IMR-90 (cell line): ENCODE measurements around the gene BRME1. TPM values are rescaled to one million over a fixed set of nuclear protein-coding genes. Genes with fewer than 3 reads are reported as not detected.

Experiments
- ATAC-seq: fragments of 200-7000 bp; cut with Tn5 transposase; 2 replicates; pipeline ENCODE4 v1.9.1; 2020; ENCODE audit warnings: low read depth, mild to moderate bottlenecking, moderate library complexity
- BruUV-seq: library from RNA; stranded (reverse); fragments of 400-500 nt; replicated peaks from 2 replicates; lab custom pipeline; 2021; lab: Mats Ljungman, UMichigan
- CTCF ChIA-PET: fragments of 300-600 bp; formaldehyde crosslinking; extraction: SDS; loops from one replicate; lab custom pipeline; 2021; ENCODE audit warnings: antibody characterized with exemption; lab: Yijun Ruan, JAX
- POLR2A ChIA-PET: fragments of 300-600 bp; sonication (Branson Sonifier 250); formaldehyde crosslinking; loops from one replicate; lab custom pipeline; 2022; ENCODE audit warnings: antibody characterized with exemption; ENCODE audit not compliant: unreplicated experiment; lab: Charles Lee
- DNase-seq: peaks from one replicate; pipeline ENCODE4 v3.0.0; 2013
- H2AFZ ChIP-seq: replicated peaks from 2 replicates; pipeline ENCODE3; 2013; ENCODE audit warnings: low read length, mild to moderate bottlenecking; ENCODE audit not compliant: poor library complexity
- H2AK5ac ChIP-seq: 2 replicates; pipeline ENCODE4 v1.6.1; 2013; ENCODE audit warnings: low read depth, low read length, inconsistent platforms
- H2AK9ac ChIP-seq: replicated peaks from 2 replicates; pipeline ENCODE3; 2013; ENCODE audit warnings: mild to moderate bottlenecking, low read depth, low read length, moderate library complexity; ENCODE audit not compliant: poor library complexity
- H2BK120ac ChIP-seq: 2 replicates; pipeline ENCODE4 v1.6.1; 2013; ENCODE audit warnings: low read depth, low read length, inconsistent platforms
- H2BK15ac ChIP-seq: 3 replicates; pipeline ENCODE4 v1.6.1; 2013; ENCODE audit warnings: low read depth, low read length, inconsistent platforms
- H2BK20ac ChIP-seq: 2 replicates; pipeline ENCODE4 v1.6.1; 2013; ENCODE audit warnings: low read depth, mild to moderate bottlenecking, inconsistent platforms, low read length, moderate library complexity
- H2BK5ac ChIP-seq: 2 replicates; pipeline ENCODE4 v1.6.1; 2013; ENCODE audit warnings: mild to moderate bottlenecking, low read depth, low read length, inconsistent platforms; ENCODE audit not compliant: poor library complexity, severe bottlenecking
- H3K14ac ChIP-seq: replicated peaks from 2 replicates; pipeline ENCODE4 v1.6.1; 2013; ENCODE audit warnings: low read depth, low read length, inconsistent platforms
- H3K18ac ChIP-seq: 2 replicates; pipeline ENCODE4 v1.6.1; 2013; ENCODE audit warnings: low read depth, low read length, control low read depth
- H3K23ac ChIP-seq: 2 replicates; pipeline ENCODE4 v1.6.1; 2013; ENCODE audit warnings: low read depth, low read length, inconsistent platforms
- H3K27ac ChIP-seq: 2 replicates; pipeline ENCODE4 v1.5.1; 2013; ENCODE audit warnings: mild to moderate bottlenecking, control low read depth, low read length; ENCODE audit not compliant: insufficient read depth
- H3K27me3 ChIP-seq: 2 replicates; pipeline ENCODE4 v1.6.1; 2013; ENCODE audit warnings: low read length; ENCODE audit not compliant: control insufficient read depth, insufficient read depth
- H3K36me3 ChIP-seq: 2 replicates; pipeline ENCODE4 v1.6.1; 2013; ENCODE audit warnings: low read length, mixed read lengths; ENCODE audit not compliant: control insufficient read depth, insufficient read depth
- H3K4ac ChIP-seq: 2 replicates; pipeline ENCODE4 v1.6.1; 2013; ENCODE audit warnings: low read depth, low read length, inconsistent platforms
- H3K4me1 ChIP-seq: 2 replicates; pipeline ENCODE4 v1.6.1; 2013; ENCODE audit warnings: low read length, mixed read lengths; ENCODE audit not compliant: control insufficient read depth, insufficient read depth
- H3K4me2 ChIP-seq: 2 replicates; pipeline ENCODE4 v1.6.1; 2013; ENCODE audit warnings: low read depth, mild to moderate bottlenecking, control low read depth, low read length, moderate library complexity
- H3K4me3 ChIP-seq: 2 replicates; pipeline ENCODE4 v1.5.1; 2013; ENCODE audit warnings: low read depth, mild to moderate bottlenecking, control low read depth, low read length, moderate library complexity; ENCODE audit not compliant: insufficient read depth
- H3K56ac ChIP-seq: 2 replicates; pipeline ENCODE4 v1.6.1; 2013; ENCODE audit warnings: low read length, inconsistent platforms; ENCODE audit not compliant: insufficient read depth; ENCODE audit errors: extremely low read depth
- H3K79me1 ChIP-seq, 2 experiments: 2 replicates each; pipeline ENCODE4 v1.6.1; 2013; ENCODE audit warnings: low read length in 2 of 2, inconsistent platforms in 1 of 2, low read depth in 1 of 2
- H3K9ac ChIP-seq: 2 replicates; pipeline ENCODE4 v1.6.1; 2013; ENCODE audit warnings: low read depth, low read length, control low read depth
- H3K9me1 ChIP-seq: 2 replicates; pipeline ENCODE4 v1.6.1; 2013; ENCODE audit warnings: low read length, inconsistent platforms; ENCODE audit not compliant: insufficient read depth
- H3K9me3 ChIP-seq: 2 replicates; pipeline ENCODE4 v1.6.1; 2013; ENCODE audit warnings: low read length; ENCODE audit not compliant: control insufficient read depth, insufficient read depth
- H4K20me1 ChIP-seq: 2 replicates; pipeline ENCODE4 v1.6.1; 2013; ENCODE audit warnings: low read length, inconsistent platforms; ENCODE audit not compliant: insufficient read depth
- H4K5ac ChIP-seq: 2 replicates; pipeline ENCODE4 v1.6.1; 2013; ENCODE audit warnings: mild to moderate bottlenecking, low read depth, low read length, control low read depth
- H4K8ac ChIP-seq, 2 experiments: 2 replicates each; pipeline ENCODE4 v1.6.1; 2013; ENCODE audit warnings: low read depth in 2 of 2, low read length in 2 of 2, control low read depth in 1 of 2, inconsistent platforms in 1 of 2
- H4K91ac ChIP-seq: 2 replicates; pipeline ENCODE4 v1.6.1; 2013; ENCODE audit warnings: low read depth, low read length, inconsistent platforms; ENCODE audit not compliant: insufficient read depth
- BHLHE40 ChIP-seq: fragments of 150-350 bp; IDR thresholded peaks from 2 replicates; pipeline ENCODE4 v1.6.1; 2016; ENCODE audit warnings: mild to moderate bottlenecking, low read depth, low read length
- CEBPB ChIP-seq: IDR thresholded peaks from 2 replicates; pipeline ENCODE4 v1.6.1; 2012; ENCODE audit warnings: low read depth, low read length, improper control_type of control experiment
- CHD1 ChIP-seq: IDR thresholded peaks from 2 replicates; pipeline ENCODE4 v1.6.1; 2012; ENCODE audit warnings: low read depth, low read length, improper control_type of control experiment
- FOS ChIP-seq: fragments of 150-350 bp; IDR thresholded peaks from 2 replicates; pipeline ENCODE4 v1.6.1; 2016; ENCODE audit warnings: low read depth, low read length
- MAFK ChIP-seq: IDR thresholded peaks from 2 replicates; pipeline ENCODE4 v1.6.1; 2012; ENCODE audit warnings: low read depth, low read length, improper control_type of control experiment
- MAZ ChIP-seq: IDR thresholded peaks from 2 replicates; pipeline ENCODE4 v1.6.1; 2012; ENCODE audit warnings: low read depth, mild to moderate bottlenecking, low read length, improper control_type of control experiment, moderate library complexity, borderline replicate concordance
- MXI1 ChIP-seq: IDR thresholded peaks from 2 replicates; pipeline ENCODE4 v1.6.1; 2012; ENCODE audit warnings: low read depth, mild to moderate bottlenecking, low read length, moderate library complexity, borderline replicate concordance
- NFE2L2 ChIP-seq: fragments of 150-350 bp; IDR thresholded peaks from 2 replicates; pipeline ENCODE4 v1.6.1; 2016; ENCODE audit warnings: low read depth, mild to moderate bottlenecking, low read length
- POLR2A ChIP-seq: IDR thresholded peaks from 2 replicates; pipeline ENCODE4 v1.6.1; 2012; ENCODE audit warnings: mild to moderate bottlenecking, low read depth, low read length
- RAD21 ChIP-seq: IDR thresholded peaks from 2 replicates; pipeline ENCODE4 v1.6.1; 2012; ENCODE audit warnings: low read length, improper control_type of control experiment
- RCOR1 ChIP-seq: IDR thresholded peaks from 2 replicates; pipeline ENCODE4 v1.6.1; 2012; ENCODE audit warnings: mild to moderate bottlenecking, low read length, improper control_type of control experiment; ENCODE audit not compliant: insufficient replicate concordance
- RFX5 ChIP-seq: IDR thresholded peaks from 2 replicates; pipeline ENCODE4 v1.8.0; 2012; ENCODE audit warnings: low read depth, mild to moderate bottlenecking, low read length, moderate library complexity
- SMC3 ChIP-seq: fragments of 150-350 bp; IDR thresholded peaks from 2 replicates; pipeline ENCODE4 v1.6.1; 2016; ENCODE audit warnings: low read depth, mild to moderate bottlenecking, antibody characterized with exemption, low read length, moderate library complexity
- WGBS, 2 experiments: methylation state at CpG; one replicate each; pipeline versions ENCODE4 v1.1.5 to v1.1.7; 2013; ENCODE audit warnings: missing lambda C conversion rate in 2 of 2; ENCODE audit not compliant: insufficient read length in 1 of 2; ENCODE audit errors: extremely low coverage in 2 of 2; 5-methylcytosine and 5-hydroxymethylcytosine counted together
- dilution Hi-C: fragments of 300-500 bp; cut with HindIII; formaldehyde crosslinking; loops from one replicate; pipeline ENCODE4 v1.14.3; 2018; ENCODE audit warnings: low sequenced_read_pairs; ENCODE audit not compliant: unreplicated experiment
- in situ Hi-C: fragments of 300-500 bp; cut with MboI; formaldehyde crosslinking; loops from 3 replicates; pipeline ENCODE4 v1.14.3; 2019; ENCODE audit warnings: low sequenced_read_pairs, inconsistent platforms, mixed read lengths
- intact Hi-C: fragments of 100-400 bp; cut with micrococcal nuclease; formaldehyde crosslinking; loops from 2 replicates; pipeline ENCODE4 v1.10.0; 2022
- polyA plus RNA-seq, 3 experiments: library from polyadenylated mRNA; depleted of rRNA; stranded (reverse); fragments of >200 nt; gene quantifications; 2 replicates each; pipeline ENCODE4 v1.2.3, GENCODE V29; 2012; ENCODE audit warnings: low replicate concordance in 1 of 3
- total RNA-seq: library from RNA; depleted of rRNA; stranded (reverse); fragments of >200 nt; gene quantifications from 2 replicates; pipeline ENCODE4 v1.2.3, GENCODE V29; 2012
- TF ChIP-seq, protein P1 (sequence below): conservative IDR thresholded peaks from 2 replicates; pipeline ENCODE4 v1.5.1; 2012; ENCODE audit warnings: mild to moderate bottlenecking, low read depth, low read length, improper control_type of control experiment
- TF ChIP-seq, protein P2 (sequence below): fragments of 150-350 bp; IDR thresholded peaks from 2 replicates; pipeline ENCODE4 v1.6.1; 2017; ENCODE audit warnings: mild to moderate bottlenecking, antibody characterized with exemption, low read length, low read depth
- TF ChIP-seq, protein P3 (sequence below): fragments of 150-350 bp; IDR thresholded peaks from 2 replicates; pipeline ENCODE4 v1.6.1; 2016; ENCODE audit warnings: low read depth, mild to moderate bottlenecking, low read length, moderate library complexity, borderline replicate concordance

The BRME1 gene
- total and polyA plus RNA-seq, 2 of the 4 experiments (the other 2 are of a cell fraction): 0.18 to 0.38 TPM

DNA sequence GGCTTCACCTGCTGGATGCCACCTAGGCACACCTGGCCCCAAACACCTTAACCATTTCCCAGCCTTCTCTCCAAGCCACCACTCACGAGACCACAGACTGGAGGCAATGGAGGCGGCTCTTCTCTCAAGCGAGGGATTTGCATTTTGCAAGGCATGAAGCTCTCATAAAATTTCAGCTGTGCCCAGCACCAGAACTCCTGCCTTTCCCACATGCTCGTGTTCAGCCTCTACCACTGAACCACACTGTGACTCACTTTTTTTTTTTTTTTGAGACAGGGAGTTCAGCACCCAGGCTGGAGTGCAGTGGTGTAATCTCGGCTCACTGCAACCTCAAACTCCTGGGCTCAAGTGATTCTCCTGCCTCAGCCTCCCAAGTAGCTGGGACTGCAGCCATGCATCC is 18.4 kb downstream of the BRME1 start:
- no peak overlapping the region for H2AFZ ChIP-seq
- ATAC-seq: 0 out of 2 replicates have a peak, but pooled peaks have one; percentile 11
- POLR2A ChIA-PET: no interaction called here

More for the DNA sequence above, 18.4 kb downstream of the BRME1 start:
- Histone ChIP-seq H4K5ac (no peak overlapping the region), H3K79me1 (no peaks in the 10 kb centered on the region), H3K4me3 (no peak overlapping the region), H3K27ac (no peak overlapping the region), H4K8ac (no peak overlapping the region), H4K91ac (no peak overlapping the region), H3K36me3 (no peaks in the 10 kb centered on the region), H2AK5ac (no peak overlapping the region), H3K9ac (no peak overlapping the region), H2BK120ac (no peak overlapping the region), H3K4ac (no peak overlapping the region), H2BK5ac (no peak overlapping the region), H3K14ac (no peak overlapping the region), H3K23ac (no peak overlapping the region), H3K27me3 (peaks cover 2% of the 10 kb centered on the region; the same call in 1 of the 2 replicates), H3K18ac (no peak overlapping the region), H4K20me1 (no peaks in the 10 kb centered on the region), H2AK9ac (no peak overlapping the region), H3K4me1 (no peaks in the 10 kb centered on the region), H3K9me3 (no peaks in the 10 kb centered on the region), H2BK15ac (no peak overlapping the region), H3K4me2 (no peak overlapping the region), H3K9me1 (no peaks in the 10 kb centered on the region), H3K56ac (no peak overlapping the region), H2BK20ac (no peak overlapping the region)
- dilution Hi-C loops (no loop called here), in situ Hi-C loops (loop anchor here (10.0 to 25.0 kb wide), 2 partner anchors 450 to 587 kb away; partner anchors contain the start of gene PTGER1), intact Hi-C loops (loop anchor here (10.0 kb wide), 1 partner anchor 597 kb away; no protein-coding TSS in a partner anchor)
- TF ChIP-seq CEBPB (no peak), CHD1 (no peak), MAZ (no peak), MXI1 (no peak), NFE2L2 (no peak), RCOR1 (no peak), POLR2A (no peak), RFX5 (no peak), FOS (no peak), MAFK (no peak), SMC3 (no peak), BHLHE40 (no peak), RAD21 (no peak)
- TF ChIP-seq, protein P1, sequence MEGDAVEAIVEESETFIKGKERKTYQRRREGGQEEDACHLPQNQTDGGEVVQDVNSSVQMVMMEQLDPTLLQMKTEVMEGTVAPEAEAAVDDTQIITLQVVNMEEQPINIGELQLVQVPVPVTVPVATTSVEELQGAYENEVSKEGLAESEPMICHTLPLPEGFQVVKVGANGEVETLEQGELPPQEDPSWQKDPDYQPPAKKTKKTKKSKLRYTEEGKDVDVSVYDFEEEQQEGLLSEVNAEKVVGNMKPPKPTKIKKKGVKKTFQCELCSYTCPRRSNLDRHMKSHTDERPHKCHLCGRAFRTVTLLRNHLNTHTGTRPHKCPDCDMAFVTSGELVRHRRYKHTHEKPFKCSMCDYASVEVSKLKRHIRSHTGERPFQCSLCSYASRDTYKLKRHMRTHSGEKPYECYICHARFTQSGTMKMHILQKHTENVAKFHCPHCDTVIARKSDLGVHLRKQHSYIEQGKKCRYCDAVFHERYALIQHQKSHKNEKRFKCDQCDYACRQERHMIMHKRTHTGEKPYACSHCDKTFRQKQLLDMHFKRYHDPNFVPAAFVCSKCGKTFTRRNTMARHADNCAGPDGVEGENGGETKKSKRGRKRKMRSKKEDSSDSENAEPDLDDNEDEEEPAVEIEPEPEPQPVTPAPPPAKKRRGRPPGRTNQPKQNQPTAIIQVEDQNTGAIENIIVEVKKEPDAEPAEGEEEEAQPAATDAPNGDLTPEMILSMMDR: no peak
- TF ChIP-seq, protein P2, sequence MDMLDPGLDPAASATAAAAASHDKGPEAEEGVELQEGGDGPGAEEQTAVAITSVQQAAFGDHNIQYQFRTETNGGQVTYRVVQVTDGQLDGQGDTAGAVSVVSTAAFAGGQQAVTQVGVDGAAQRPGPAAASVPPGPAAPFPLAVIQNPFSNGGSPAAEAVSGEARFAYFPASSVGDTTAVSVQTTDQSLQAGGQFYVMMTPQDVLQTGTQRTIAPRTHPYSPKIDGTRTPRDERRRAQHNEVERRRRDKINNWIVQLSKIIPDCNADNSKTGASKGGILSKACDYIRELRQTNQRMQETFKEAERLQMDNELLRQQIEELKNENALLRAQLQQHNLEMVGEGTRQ: no peak
- TF ChIP-seq, protein P3, sequence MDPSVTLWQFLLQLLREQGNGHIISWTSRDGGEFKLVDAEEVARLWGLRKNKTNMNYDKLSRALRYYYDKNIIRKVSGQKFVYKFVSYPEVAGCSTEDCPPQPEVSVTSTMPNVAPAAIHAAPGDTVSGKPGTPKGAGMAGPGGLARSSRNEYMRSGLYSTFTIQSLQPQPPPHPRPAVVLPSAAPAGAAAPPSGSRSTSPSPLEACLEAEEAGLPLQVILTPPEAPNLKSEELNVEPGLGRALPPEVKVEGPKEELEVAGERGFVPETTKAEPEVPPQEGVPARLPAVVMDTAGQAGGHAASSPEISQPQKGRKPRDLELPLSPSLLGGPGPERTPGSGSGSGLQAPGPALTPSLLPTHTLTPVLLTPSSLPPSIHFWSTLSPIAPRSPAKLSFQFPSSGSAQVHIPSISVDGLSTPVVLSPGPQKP: no peak
- DNase-seq: peak; percentile 15
- CTCF ChIA-PET: no interaction called here
- WGBS, 2 experiments: 75% methylated on average over 2 of the region's 5 CpGs; no CpG with 5 or more reads in 1 of the 2 experiments
- no TSS peak for BruUV-seq
